Activated T-helper 2 cell treated with anti-CD3 and anti-CD28 coated beads, Interferon-gamma antibody, Interleukin-2, Interleukin-4, amounts not matched to agents 10 μg/mL and 5 μg/mL and 100 μg/mL, durations not matched to agents 14 hours and 24 hours and 36 hours (primary cell): ENCODE results near the gene SEC24A. TPM values are rescaled to one million over a fixed set of nuclear protein-coding genes. Genes with fewer than 3 reads are reported as not detected.
"Not testable (repeated sequence)": the region's sequence is repeated elsewhere in the genome, so short reads cannot be mapped to it uniquely, and the experiment has no call there.

Source experiments
- DNase-seq: peaks from one replicate; pipeline ENCODE4 v3.0.0; 2021; ENCODE audit warnings: low spot score
- H3K27ac Mint-ChIP-seq: one replicate; pipeline ENCODE4 v1.8.0; 2021; ENCODE audit warnings: mixed read lengths
- H3K27me3 Mint-ChIP-seq: one replicate; pipeline ENCODE4 v1.8.0; 2021; ENCODE audit warnings: low read depth, mixed read lengths
- H3K36me3 Mint-ChIP-seq: one replicate; pipeline ENCODE4 v1.8.0; 2021; ENCODE audit warnings: low read depth, mixed read lengths
- H3K4me1 Mint-ChIP-seq: one replicate; pipeline ENCODE4 v1.8.0; 2021; ENCODE audit warnings: low read depth, mixed read lengths
- H3K4me3 Mint-ChIP-seq: one replicate; pipeline ENCODE4 v1.8.0; 2021; ENCODE audit warnings: low read depth, mild to moderate bottlenecking, moderate library complexity, mixed read lengths
- H3K9me3 Mint-ChIP-seq: one replicate; pipeline ENCODE4 v1.8.0; 2021; ENCODE audit warnings: mixed read lengths
- intact Hi-C: fragments of 100-400 bp; cut with micrococcal nuclease; formaldehyde crosslinking; loops from one replicate; pipeline ENCODE4 v1.15.1; 2023
- total RNA-seq: library from RNA; stranded (reverse); gene quantifications from 2 replicates; pipeline ENCODE4 v1.2.3, GENCODE V29; 2022

The SEC24A gene
- total RNA-seq, 1 donor from 2014 or later: 34.0 TPM

- Mint-ChIP-seq H3K36me3 (peaks cover 43% of the 10 kb centered on the region), H3K4me3 (no peak overlapping the region), H3K4me1 (peaks cover 14% of the 10 kb centered on the region), H3K27ac (no peak overlapping the region), H3K27me3 (no peaks in the 10 kb centered on the region), H3K9me3 (no peaks in the 10 kb centered on the region)
- intact Hi-C loops: no loop called here
- DNase-seq: no peak
Observed at GRCh38 chr5:134625559-134625958, 23.0 kb upstream of the SEC24A start.

GRCh38 chr5:134626369-134627014 lies 22.1 kb upstream of the SEC24A start:
- Mint-ChIP-seq H3K9me3 (no peaks in the 10 kb centered on the region), H3K27me3 (no peaks in the 10 kb centered on the region), H3K27ac (no peak overlapping the region), H3K4me1 (peaks cover 21% of the 10 kb centered on the region), H3K4me3 (no peak overlapping the region), H3K36me3 (peaks cover 47% of the 10 kb centered on the region)
- DNase-seq: no peak
- intact Hi-C loops: no loop called here

GRCh38 chr5:134634227-134634626 lies 14.4 kb upstream of the SEC24A start:
- peaks cover 13% of the 10 kb centered on the region for H3K36me3 Mint-ChIP-seq
- intact Hi-C loops: loop anchor here (10.0 kb wide), 1 partner anchor 271 kb away; the partner anchor contains the start of gene PCBD2
- no peaks in the 10 kb centered on the region for H3K9me3 Mint-ChIP-seq
- no peaks in the 10 kb centered on the region for H3K27me3 Mint-ChIP-seq
- peaks cover 17% of the 10 kb centered on the region for H3K4me1 Mint-ChIP-seq
- peak overlapping the region; percentile 47 for H3K4me3 Mint-ChIP-seq
- DNase-seq: no peak
- no peak overlapping the region for H3K27ac Mint-ChIP-seq

GRCh38 chr5:134635366-134635765 lies 13.2 kb upstream of the SEC24A start:
- Mint-ChIP-seq H3K4me3 (peak overlapping the region; percentile 38), H3K27ac (peak overlapping the region; percentile 81), H3K4me1 (peaks cover 17% of the 10 kb centered on the region)
- not testable (repeated sequence) for H3K9me3 Mint-ChIP-seq, H3K36me3 Mint-ChIP-seq, H3K27me3 Mint-ChIP-seq, DNase-seq
- intact Hi-C loops: loop anchor here (10.0 kb wide), 1 partner anchor 269 kb away; the partner anchor contains the start of gene PCBD2

GRCh38 chr5:134637116-134637721 lies 11.4 kb upstream of the SEC24A start:
- no peaks in the 10 kb centered on the region for H3K36me3 Mint-ChIP-seq
- no peaks in the 10 kb centered on the region for H3K27me3 Mint-ChIP-seq
- no peak overlapping the region for H3K27ac Mint-ChIP-seq
- no peak overlapping the region for H3K4me3 Mint-ChIP-seq
- DNase-seq: no peak
- H3K4me1 Mint-ChIP-seq: peaks cover 9% of the 10 kb centered on the region
- no peaks in the 10 kb centered on the region for H3K9me3 Mint-ChIP-seq
- intact Hi-C loops: loop anchor here (10.0 kb wide), 1 partner anchor 268 kb away; the partner anchor contains the start of gene PCBD2

- Mint-ChIP-seq H3K27me3 (no peaks in the 10 kb centered on the region), H3K9me3 (no peaks in the 10 kb centered on the region), H3K4me3 (no peak overlapping the region), H3K4me1 (peaks cover 10% of the 10 kb centered on the region), H3K27ac (no peak overlapping the region), H3K36me3 (no peaks in the 10 kb centered on the region)
- intact Hi-C loops: loop anchor here (10.0 kb wide), 1 partner anchor 266 kb away; the partner anchor contains the start of gene PCBD2
- no peak for DNase-seq
Observed at GRCh38 chr5:134638760-134639201, 9.8 kb upstream of the SEC24A start.

- Mint-ChIP-seq H3K9me3 (no peaks in the 10 kb centered on the region), H3K27ac (no peak overlapping the region), H3K36me3 (no peaks in the 10 kb centered on the region), H3K27me3 (no peaks in the 10 kb centered on the region), H3K4me3 (no peak overlapping the region), H3K4me1 (peaks cover 9% of the 10 kb centered on the region)
- no peak for DNase-seq
- intact Hi-C loops: loop anchor here (10.0 kb wide), 1 partner anchor 638 kb away; the partner anchor contains the start of gene VDAC1
Observed at GRCh38 chr5:134642931-134643530, 5.6 kb upstream of the SEC24A start.

GRCh38 chr5:134647750-134648424 lies 698 bp upstream of the SEC24A start:
- no peak for DNase-seq
- Mint-ChIP-seq H3K27me3 (no peaks in the 10 kb centered on the region), H3K9me3 (no peaks in the 10 kb centered on the region), H3K4me3 (peak overlapping the region; percentile 88), H3K27ac (peak overlapping the region; percentile 97), H3K4me1 (peaks cover 23% of the 10 kb centered on the region), H3K36me3 (peaks cover 12% of the 10 kb centered on the region)
- intact Hi-C loops: loop anchor here (1.0 to 10.0 kb wide), 7 partner anchors 16 to 643 kb away; partner anchors contain the start of genes CAMLG, JADE2, SAR1B and UBE2B

- no peaks in the 10 kb centered on the region for H3K9me3 Mint-ChIP-seq
- peak overlapping the region; percentile 88 for H3K4me3 Mint-ChIP-seq
- H3K4me1 Mint-ChIP-seq: peaks cover 22% of the 10 kb centered on the region
- H3K36me3 Mint-ChIP-seq: peaks cover 16% of the 10 kb centered on the region
- no peaks in the 10 kb centered on the region for H3K27me3 Mint-ChIP-seq
- DNase-seq: peak; percentile 21
- peak overlapping the region; percentile 97 for H3K27ac Mint-ChIP-seq
- intact Hi-C loops: loop anchor here (2.0 to 10.0 kb wide), 3 partner anchors 90 to 644 kb away; partner anchors contain the start of genes CAMLG, UBE2B and VDAC1
Observed at GRCh38 chr5:134649163-134649835, 714 bp downstream of the SEC24A start.

- Mint-ChIP-seq H3K36me3 (peaks cover 18% of the 10 kb centered on the region), H3K27ac (peak overlapping the region; percentile 17), H3K4me1 (peaks cover 23% of the 10 kb centered on the region), H3K4me3 (peak overlapping the region; percentile 45)
- H3K9me3 Mint-ChIP-seq, intact Hi-C loops, H3K27me3 Mint-ChIP-seq, DNase-seq: not testable (repeated sequence)
Observed at GRCh38 chr5:134650660-134651059, 2.1 kb downstream of the SEC24A start.

GRCh38 chr5:134651531-134651930 lies 2.9 kb downstream of the SEC24A start:
- peak overlapping the region; percentile 13 for H3K4me3 Mint-ChIP-seq
- H3K27ac Mint-ChIP-seq: no peak overlapping the region
- H3K36me3 Mint-ChIP-seq: peaks cover 25% of the 10 kb centered on the region
- H3K4me1 Mint-ChIP-seq: peaks cover 25% of the 10 kb centered on the region
- no peak for DNase-seq
- H3K27me3 Mint-ChIP-seq: no peaks in the 10 kb centered on the region
- no peaks in the 10 kb centered on the region for H3K9me3 Mint-ChIP-seq
- intact Hi-C loops: no loop called here

GRCh38 chr5:134656690-134657089 lies 8.1 kb downstream of the SEC24A start:
- intact Hi-C loops: no loop called here

More at GRCh38 chr5:134656690-134657089, 8.1 kb downstream of the SEC24A start:
- Mint-ChIP-seq H3K4me3 (no peak overlapping the region), H3K36me3 (peaks cover 31% of the 10 kb centered on the region), H3K4me1 (peaks cover 15% of the 10 kb centered on the region), H3K9me3 (no peaks in the 10 kb centered on the region), H3K27me3 (no peaks in the 10 kb centered on the region), H3K27ac (no peak overlapping the region)
- DNase-seq: no peak
